Endothelial cell of umbilical vein (primary cell): ENCODE results near the gene SETD1A. TPM values are rescaled to one million over a fixed set of nuclear protein-coding genes. Genes with fewer than 3 reads are reported as not detected.

ENCODE experiments used
- BruUV-seq: library from RNA; stranded (reverse); fragments of 400-500 nt; replicated peaks from 2 replicates; lab custom pipeline; 2021; lab: Mats Ljungman, UMichigan
- CTCF ChIA-PET: fragments of 300-600, 350-600 bp; sonication (Branson Sonifier 250); formaldehyde crosslinking; loops from one replicate; lab custom pipeline; 2021; ENCODE audit warnings: antibody characterized with exemption, inconsistent platforms; lab: Charles Lee
- POLR2A ChIA-PET: fragments of 300-600, 350-600 bp; sonication (Branson Sonifier 250); formaldehyde crosslinking; loops from one replicate; lab custom pipeline; 2021; ENCODE audit warnings: antibody characterized with exemption, inconsistent platforms; lab: Charles Lee
- DNase-seq: peaks from one replicate; pipeline ENCODE4 v3.0.0-alpha.2; 2011; ENCODE audit warnings: low read depth, low spot score
- FAIRE-seq: peaks from 2 replicates; lab custom pipeline; 2011; peaks lifted over from hg19 to GRCh38; lab: Jason Lieb, UNC
- H2AFZ ChIP-seq: 2 replicates; pipeline ENCODE4 v1.6.0; 2012; ENCODE audit warnings: low read depth, low read length, control low read depth, inconsistent platforms
- H3K27ac ChIP-seq: 2 replicates; pipeline ENCODE4 v1.5.1; 2011; ENCODE audit warnings: low read depth, mild to moderate bottlenecking, control low read depth, low read length, moderate library complexity; ENCODE audit not compliant: insufficient read depth
- H3K27me3 ChIP-seq, 2 experiments: 2 replicates each; pipeline versions ENCODE4 v1.6.0 to v1.6.1; 2011; ENCODE audit warnings: low read length in 2 of 2, mixed read lengths in 1 of 2; ENCODE audit not compliant: control insufficient read depth in 2 of 2, insufficient read depth in 2 of 2
- H3K36me3 ChIP-seq, 2 experiments: 2 replicates in 1 of 2; 3 replicates in 1 of 2; pipeline ENCODE4 v1.5.1; 2011; ENCODE audit warnings: low read length in 2 of 2, mild to moderate bottlenecking in 1 of 2, moderate library complexity in 1 of 2; ENCODE audit not compliant: control insufficient read depth in 2 of 2, insufficient read depth in 2 of 2; ENCODE audit errors: extremely low read depth in 1 of 2
- H3K4me1 ChIP-seq: 3 replicates; pipeline ENCODE4 v1.5.1; 2011; ENCODE audit warnings: mild to moderate bottlenecking, low read length; ENCODE audit not compliant: control insufficient read depth, insufficient read depth; ENCODE audit errors: extremely low read depth
- H3K4me2 ChIP-seq: 2 replicates; pipeline ENCODE4 v1.6.1; 2011; ENCODE audit warnings: low read length, control low read depth, mixed read lengths; ENCODE audit not compliant: insufficient read depth
- H3K4me3 ChIP-seq, 3 experiments: fragments of 200-600 bp in 1 of 3; sonication (generic), shearing (Covaris generic) in 1 of 3; replicated peaks in 1 of 3; 2 replicates each; pipeline ENCODE4 v1.5.1; 2011 to 2016; ENCODE audit warnings: control low read depth in 3 of 3, low read length in 3 of 3, mild to moderate bottlenecking in 2 of 3, inconsistent platforms in 1 of 3, low read depth in 1 of 3, moderate library complexity in 1 of 3; ENCODE audit not compliant: insufficient read depth in 1 of 3
- H3K79me2 ChIP-seq: 2 replicates; pipeline ENCODE4 v1.6.0; 2012; ENCODE audit warnings: low read length, inconsistent platforms; ENCODE audit not compliant: control insufficient read depth, insufficient read depth
- H3K9ac ChIP-seq: replicated peaks from 2 replicates; pipeline ENCODE3; 2011; ENCODE audit warnings: low read length, control low read depth; ENCODE audit not compliant: insufficient read depth; ENCODE audit errors: extremely low read depth
- H3K9me1 ChIP-seq: replicated peaks from 3 replicates; pipeline ENCODE4 v1.6.0; 2011; ENCODE audit warnings: mild to moderate bottlenecking, low read length; ENCODE audit not compliant: control insufficient read depth, insufficient read depth; ENCODE audit errors: extremely low read depth
- H3K9me3 ChIP-seq: replicated peaks from 2 replicates; pipeline ENCODE4 v1.5.1; 2012; ENCODE audit warnings: low read length, inconsistent platforms; ENCODE audit not compliant: control insufficient read depth, insufficient read depth
- H4K20me1 ChIP-seq: replicated peaks from 2 replicates; pipeline ENCODE3; 2011; ENCODE audit warnings: mild to moderate bottlenecking, low read length; ENCODE audit not compliant: control insufficient read depth, insufficient read depth; ENCODE audit errors: extremely low read depth
- CTCF ChIP-seq, 2 donors: IDR thresholded peaks; 1 replicate in 1 of 2; 2 replicates in 1 of 2; pipeline ENCODE4 v1.5.1; 2011; ENCODE audit warnings: low read length in 2 of 2, mild to moderate bottlenecking in 2 of 2, moderate library complexity in 2 of 2, control low read depth in 1 of 2, inconsistent platforms in 1 of 2, low read depth in 1 of 2; ENCODE audit not compliant: insufficient read depth in 1 of 2; ENCODE audit errors: extremely low read depth in 1 of 2
- EZH2 ChIP-seq: IDR thresholded peaks from 2 replicates; pipeline ENCODE4 v1.6.1; 2012; ENCODE audit warnings: borderline replicate concordance, low read depth, mild to moderate bottlenecking, moderate library complexity, low read length, inconsistent platforms; ENCODE audit not compliant: severe bottlenecking
- FOS ChIP-seq: IDR thresholded peaks from 2 replicates; pipeline ENCODE4 v1.6.1; 2011; ENCODE audit warnings: mild to moderate bottlenecking, low read length, moderate library complexity, borderline replicate concordance; ENCODE audit not compliant: insufficient read depth
- GATA2 ChIP-seq: IDR thresholded peaks from 2 replicates; pipeline ENCODE4 v1.7.0; 2011; ENCODE audit warnings: low read depth, mild to moderate bottlenecking, moderate library complexity, mixed read lengths, low read length; ENCODE audit not compliant: insufficient read length, insufficient read depth
- JUN ChIP-seq: IDR thresholded peaks from 2 replicates; pipeline ENCODE4 v1.6.1; 2011; ENCODE audit warnings: borderline replicate concordance, low read depth; ENCODE audit not compliant: insufficient read length, insufficient read depth
- MAX ChIP-seq: IDR thresholded peaks from 2 replicates; pipeline ENCODE4 v1.6.1; 2011; ENCODE audit not compliant: insufficient read depth, insufficient read length
- MYC ChIP-seq: IDR thresholded peaks from one replicate; pipeline ENCODE4 v1.6.1; 2011; ENCODE audit warnings: mild to moderate bottlenecking, low read depth, low read length
- POLR2A ChIP-seq: IDR thresholded peaks from 2 replicates; pipeline ENCODE4 v1.6.1; 2012; ENCODE audit warnings: low read depth, mild to moderate bottlenecking, control low read depth, low read length
- POLR2AphosphoS5 ChIP-seq: IDR thresholded peaks from 2 replicates; pipeline ENCODE4 v1.6.1; 2012; ENCODE audit warnings: low read depth, mild to moderate bottlenecking, control low read depth, low read length, moderate library complexity; ENCODE audit not compliant: insufficient read depth
- dilution Hi-C: fragments of 300-500 bp; cut with MboI; formaldehyde crosslinking; loops from one replicate; pipeline ENCODE4 v1.15.0; 2019; ENCODE audit warnings: low sequenced_read_pairs; ENCODE audit not compliant: extremely low pct_ligation_motif_present
- intact Hi-C: fragments of 100-400 bp; cut with micrococcal nuclease; formaldehyde crosslinking; loops from one replicate; pipeline ENCODE4 v1.10.0; 2022
- polyA plus RNA-seq, 4 experiments: library from polyadenylated mRNA; depleted of rRNA in 3 of 4; stranded (reverse) in 3 of 4; unstranded in 1 of 4; fragments of >200 nt; gene quantifications; 2 replicates each; pipeline versions ENCODE4 v1.2.1 to v1.2.3, GENCODE V29; 2011 to 2012; ENCODE audit warnings: missing spikeins in 1 of 4
- total RNA-seq: library from RNA; stranded (reverse); gene quantifications from 2 replicates; pipeline ENCODE4 v1.2.3, GENCODE V29; 2021

SETD1A gene
- total and polyA plus RNA-seq, 2 donors (not counting 3 experiments of a cell fraction or from before 2014, with no cell fraction given): 3.5 to 21.3 TPM

- H3K27me3 ChIP-seq: peaks cover 17 to 31% of the 10 kb centered on the region in 2 experiments
- TF ChIP-seq GATA2: no peak
- no peak for TF ChIP-seq POLR2AphosphoS5
- TF ChIP-seq POLR2A: no peak
- TF ChIP-seq CTCF (IDR thresholded peaks at IDR 0.05; ENCODE audit: extremely low read depth in 1 of 2, insufficient read depth in 1 of 2, low read depth in 1 of 2, low read length in 2 of 2): no peak
- TF ChIP-seq FOS: no peak
- no peak for TF ChIP-seq EZH2
- TF ChIP-seq MYC: no peak
- TF ChIP-seq JUN: no peak
- no peak for TF ChIP-seq MAX
- DNase-seq: no peak
- BruUV-seq: no TSS peak
- no peaks in the 10 kb centered on the region for H3K4me1 ChIP-seq
- H3K4me3 ChIP-seq: no peak overlapping the region
- H3K36me3 ChIP-seq: no peaks in the 10 kb centered on the region
- no peaks in the 10 kb centered on the region for H3K9me3 ChIP-seq
- no peaks in the 10 kb centered on the region for H4K20me1 ChIP-seq
- H3K27ac ChIP-seq: no peak overlapping the region
- H2AFZ ChIP-seq: no peak overlapping the region
- ChIA-PET POLR2A (no interaction called here), CTCF (no interaction called here)
- H3K4me2 ChIP-seq: no peak overlapping the region
- no peak for FAIRE-seq
- H3K79me2 ChIP-seq: no peaks in the 10 kb centered on the region
- no peak overlapping the region for H3K9ac ChIP-seq
- dilution Hi-C loops (no loop called here), intact Hi-C loops (no loop called here)
- no peaks in the 10 kb centered on the region for H3K9me1 ChIP-seq
Observed at GRCh38 chr16:31007684-31008083, 50.1 kb downstream of the SETD1A start.
